Neural progenitor cell (in vitro differentiated cells): ENCODE results near the gene CD2BP2.

Experiments used
- EZH2 ChIP-seq: fragments of 200-600 bp; sonication (generic); IDR thresholded peaks from 2 replicates; pipeline ENCODE4 v1.6.1; 2017; ENCODE audit warnings: antibody characterized with exemption, mild to moderate bottlenecking, moderate library complexity
- TF ChIP-seq, protein P1 (sequence below): fragments of 200-600 bp; sonication (generic); IDR thresholded peaks from 2 replicates; pipeline ENCODE4 v1.5.1; 2017; ENCODE audit warnings: antibody characterized with exemption, mild to moderate bottlenecking

DNA sequence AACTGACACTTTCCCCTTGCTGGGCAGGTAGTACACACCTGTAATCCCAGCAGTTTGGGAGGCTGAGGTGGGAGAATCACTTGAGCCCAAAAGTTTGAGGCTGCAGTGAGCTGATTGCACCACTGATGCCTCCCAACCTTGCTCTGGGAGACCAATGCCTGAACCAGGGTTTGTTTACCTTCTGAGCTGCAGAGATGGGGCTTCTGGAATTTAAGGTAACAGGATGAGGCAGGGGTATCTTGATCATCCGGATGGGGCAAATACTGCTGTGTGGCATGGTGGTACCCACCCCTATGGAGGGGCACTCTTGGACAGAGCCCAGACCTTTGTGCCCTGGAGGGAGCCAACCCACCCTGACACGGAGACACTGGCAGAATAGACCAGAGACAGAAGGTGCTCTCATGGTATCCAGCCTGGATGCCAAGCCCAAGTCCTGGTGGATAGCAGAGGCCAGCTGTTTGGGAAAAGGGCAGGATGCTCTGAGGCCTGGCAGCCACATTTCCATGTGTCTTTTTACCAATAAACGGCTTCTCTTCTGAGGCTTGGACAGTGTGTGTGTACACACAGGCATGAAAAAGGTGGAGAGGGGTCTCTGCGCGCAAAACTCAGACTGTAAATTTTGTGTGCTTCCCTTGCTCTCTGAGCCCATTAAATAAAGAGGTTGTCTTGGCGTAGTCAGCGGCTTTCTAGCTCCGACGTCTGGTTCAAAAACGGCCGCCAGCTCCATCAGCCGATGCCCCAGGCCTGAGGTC, 44.5 kb upstream of the CD2BP2 start:
- TF ChIP-seq, protein P1, sequence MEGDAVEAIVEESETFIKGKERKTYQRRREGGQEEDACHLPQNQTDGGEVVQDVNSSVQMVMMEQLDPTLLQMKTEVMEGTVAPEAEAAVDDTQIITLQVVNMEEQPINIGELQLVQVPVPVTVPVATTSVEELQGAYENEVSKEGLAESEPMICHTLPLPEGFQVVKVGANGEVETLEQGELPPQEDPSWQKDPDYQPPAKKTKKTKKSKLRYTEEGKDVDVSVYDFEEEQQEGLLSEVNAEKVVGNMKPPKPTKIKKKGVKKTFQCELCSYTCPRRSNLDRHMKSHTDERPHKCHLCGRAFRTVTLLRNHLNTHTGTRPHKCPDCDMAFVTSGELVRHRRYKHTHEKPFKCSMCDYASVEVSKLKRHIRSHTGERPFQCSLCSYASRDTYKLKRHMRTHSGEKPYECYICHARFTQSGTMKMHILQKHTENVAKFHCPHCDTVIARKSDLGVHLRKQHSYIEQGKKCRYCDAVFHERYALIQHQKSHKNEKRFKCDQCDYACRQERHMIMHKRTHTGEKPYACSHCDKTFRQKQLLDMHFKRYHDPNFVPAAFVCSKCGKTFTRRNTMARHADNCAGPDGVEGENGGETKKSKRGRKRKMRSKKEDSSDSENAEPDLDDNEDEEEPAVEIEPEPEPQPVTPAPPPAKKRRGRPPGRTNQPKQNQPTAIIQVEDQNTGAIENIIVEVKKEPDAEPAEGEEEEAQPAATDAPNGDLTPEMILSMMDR = no peak
- no peak for TF ChIP-seq EZH2
